GM12873 (cell line): ENCODE results near the gene SH3PXD2A.

Source experiments
- TF ChIP-seq, protein P1 (sequence below): IDR thresholded peaks from 2 replicates; pipeline ENCODE4 v1.5.1; 2012; ENCODE audit warnings: low read depth, mild to moderate bottlenecking, moderate library complexity, low read length, control low read depth; ENCODE audit not compliant: insufficient read depth; ENCODE audit errors: missing control alignments

The SH3PXD2A gene

DNA sequence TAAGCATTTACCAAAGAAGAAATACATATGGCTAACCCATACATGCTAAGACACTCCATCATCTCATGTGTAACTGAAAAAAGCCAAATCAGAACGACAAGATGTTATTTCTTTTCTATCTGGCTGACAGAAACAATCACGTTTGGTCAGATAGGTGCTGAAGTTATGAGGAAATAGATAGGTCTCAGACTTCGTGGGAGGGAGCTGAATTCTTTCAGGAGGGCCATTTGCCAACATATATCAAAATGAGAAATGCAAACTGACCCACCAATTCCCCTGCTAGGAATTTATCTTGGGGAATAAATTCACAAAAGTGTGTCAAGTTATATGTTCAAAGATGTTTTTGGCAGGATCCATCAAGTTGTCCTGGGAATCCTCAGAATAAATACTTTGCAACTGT lies 32.6 kb downstream of the SH3PXD2A start:
- TF ChIP-seq, protein P1, sequence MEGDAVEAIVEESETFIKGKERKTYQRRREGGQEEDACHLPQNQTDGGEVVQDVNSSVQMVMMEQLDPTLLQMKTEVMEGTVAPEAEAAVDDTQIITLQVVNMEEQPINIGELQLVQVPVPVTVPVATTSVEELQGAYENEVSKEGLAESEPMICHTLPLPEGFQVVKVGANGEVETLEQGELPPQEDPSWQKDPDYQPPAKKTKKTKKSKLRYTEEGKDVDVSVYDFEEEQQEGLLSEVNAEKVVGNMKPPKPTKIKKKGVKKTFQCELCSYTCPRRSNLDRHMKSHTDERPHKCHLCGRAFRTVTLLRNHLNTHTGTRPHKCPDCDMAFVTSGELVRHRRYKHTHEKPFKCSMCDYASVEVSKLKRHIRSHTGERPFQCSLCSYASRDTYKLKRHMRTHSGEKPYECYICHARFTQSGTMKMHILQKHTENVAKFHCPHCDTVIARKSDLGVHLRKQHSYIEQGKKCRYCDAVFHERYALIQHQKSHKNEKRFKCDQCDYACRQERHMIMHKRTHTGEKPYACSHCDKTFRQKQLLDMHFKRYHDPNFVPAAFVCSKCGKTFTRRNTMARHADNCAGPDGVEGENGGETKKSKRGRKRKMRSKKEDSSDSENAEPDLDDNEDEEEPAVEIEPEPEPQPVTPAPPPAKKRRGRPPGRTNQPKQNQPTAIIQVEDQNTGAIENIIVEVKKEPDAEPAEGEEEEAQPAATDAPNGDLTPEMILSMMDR: no peak

GRCh38 chr10:103822107-103822716 lies 33.2 kb downstream of the SH3PXD2A start:
- TF ChIP-seq, protein P1: no peak

DNA sequence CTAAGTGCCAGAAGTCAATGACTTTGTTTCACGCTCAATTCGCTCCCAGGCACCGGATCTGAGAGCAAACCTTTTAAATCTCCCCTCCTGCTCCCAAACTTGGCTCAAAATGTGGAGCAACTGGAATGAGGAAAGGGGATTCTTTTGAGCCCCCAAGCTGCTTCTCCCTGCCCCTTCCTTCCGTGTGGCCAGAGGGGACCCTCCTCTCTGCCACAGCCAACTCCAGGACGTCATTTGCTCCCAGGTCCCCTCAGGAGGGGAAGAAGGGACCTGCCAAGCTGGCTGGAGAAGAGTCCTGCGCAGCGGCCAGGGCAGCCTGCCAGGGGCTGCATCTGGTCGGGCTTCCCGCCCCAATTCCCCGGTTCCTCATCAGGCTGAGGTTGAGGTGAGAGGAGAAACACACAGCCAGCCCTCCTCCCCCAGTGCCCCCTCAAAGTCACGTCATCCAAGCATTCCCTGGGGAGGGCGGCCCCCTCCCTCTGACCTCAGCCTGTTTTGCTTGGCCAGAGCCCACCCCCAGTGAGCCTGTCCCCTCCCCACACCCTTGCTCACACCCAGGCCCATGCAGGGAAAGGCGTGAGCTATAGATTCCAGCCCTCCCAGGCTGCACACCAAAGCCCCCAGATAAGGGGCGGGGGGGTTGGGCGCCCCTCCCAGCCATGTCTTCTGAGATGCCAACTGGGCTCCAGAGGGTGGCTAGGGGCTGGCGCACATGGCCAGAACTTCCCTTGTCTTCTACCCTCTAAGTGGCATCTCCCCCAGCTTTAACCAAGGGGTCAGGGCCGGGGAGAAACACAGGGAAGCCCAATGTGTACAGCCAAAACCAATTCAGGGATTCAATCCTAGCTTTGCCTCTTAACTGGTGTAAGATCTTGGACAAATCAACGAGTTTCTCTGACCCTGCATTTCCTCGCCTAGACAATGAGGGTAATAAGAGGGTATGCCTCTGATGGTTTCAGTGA lies 35.0 kb downstream of the SH3PXD2A start:
- TF ChIP-seq, protein P1: no peak

- TF ChIP-seq, protein P1: no peak
Observed at GRCh38 chr10:103819493-103819892, 35.9 kb downstream of the SH3PXD2A start.

DNA sequence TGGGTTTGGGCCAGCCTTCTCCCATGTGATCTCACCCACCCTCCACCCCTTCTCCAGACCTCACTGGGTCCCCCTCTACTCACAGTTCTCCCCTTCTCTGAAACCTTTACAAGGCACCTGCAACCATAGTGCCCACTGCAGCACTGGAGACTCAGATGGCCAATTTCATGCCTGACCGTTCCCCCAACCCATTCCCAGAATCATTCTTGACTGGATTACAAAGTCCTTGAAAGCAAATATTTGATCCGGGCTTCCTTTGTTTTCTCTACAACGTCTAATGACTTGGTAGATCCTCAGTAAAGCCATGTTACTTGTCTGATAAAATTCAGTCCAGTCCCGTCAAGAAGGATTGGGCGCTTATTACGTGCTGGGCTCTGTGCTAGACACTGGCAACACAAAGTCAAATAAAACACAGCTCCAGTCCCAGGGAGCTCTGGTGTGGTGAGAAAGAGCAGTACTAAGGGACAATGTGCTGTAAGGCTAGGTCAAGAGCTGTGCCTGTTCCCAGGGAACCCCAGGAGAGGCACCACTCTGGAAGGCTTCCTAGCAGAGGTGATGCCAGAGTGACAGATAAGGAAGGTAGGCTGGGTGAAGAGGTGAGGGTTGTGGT lies 36.5 kb downstream of the SH3PXD2A start:
- TF ChIP-seq, protein P1: no peak

GRCh38 chr10:103818105-103818504 lies 37.3 kb downstream of the SH3PXD2A start:
- TF ChIP-seq, protein P1: no peak

DNA sequence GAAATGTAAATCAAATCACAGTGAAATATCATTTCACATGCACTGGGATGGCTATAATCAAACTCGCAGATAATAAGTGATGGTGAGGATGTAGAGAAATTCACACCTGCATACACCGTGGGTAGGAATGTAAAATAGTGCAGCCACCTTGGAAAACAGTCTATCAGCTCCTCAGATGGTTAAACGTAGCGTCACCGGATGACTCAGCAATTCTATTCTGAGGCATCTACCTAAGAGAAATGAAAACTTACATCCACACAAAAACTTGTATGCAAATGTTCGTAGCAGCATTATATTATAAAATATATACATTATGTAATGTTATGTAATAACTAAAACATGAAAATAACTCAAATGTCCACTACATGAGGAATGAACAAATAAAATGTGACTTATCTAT lies 38.9 kb downstream of the SH3PXD2A start:
- TF ChIP-seq, protein P1: no peak
